K562 (cell line): ENCODE data around the gene USP32. TPM values are rescaled to one million over a fixed set of nuclear protein-coding genes. Genes with fewer than 3 reads are reported as not detected.

Experiments used
- EP300 ChIP-seq: IDR thresholded peaks from 2 replicates; pipeline ENCODE4 v1.6.1; 2012; ENCODE audit warnings: low read length, improper control_type of control experiment
- GABPB2 ChIP-seq: fragments of 250-450 bp; sonication (Bioruptor Pico); conservative IDR thresholded peaks from 2 replicates; pipeline ENCODE4 v1.5.1; 2021; ENCODE audit warnings: mild to moderate bottlenecking
- HMBOX1 ChIP-seq: sonication (generic); IDR thresholded peaks from 2 replicates; pipeline ENCODE4 v1.6.1; 2016
- KAT2B ChIP-seq: IDR thresholded peaks from one replicate; pipeline ENCODE4 v1.6.1; 2012; ENCODE audit warnings: low read depth, mild to moderate bottlenecking, control low read depth, inconsistent platforms, low read length, moderate library complexity
- NR0B1 ChIP-seq: fragments of 450-650 bp; IDR thresholded peaks from one replicate; pipeline ENCODE4 v1.6.1; 2018; ENCODE audit warnings: mild to moderate bottlenecking, moderate library complexity; ENCODE audit not compliant: partially characterized antibody
- NR2F6 ChIP-seq: fragments of 450-650 bp; formaldehyde crosslinking; IDR thresholded peaks from 2 replicates; pipeline ENCODE4 v1.4.0; 2020; ENCODE audit warnings: mild to moderate bottlenecking
- TAF15 ChIP-seq: fragments of 200-400 bp; formaldehyde crosslinking; IDR thresholded peaks from 2 replicates; pipeline ENCODE4 v1.6.1; 2017; ENCODE audit warnings: mild to moderate bottlenecking, low read depth, low read length, moderate library complexity
- TBP ChIP-seq: optimal IDR thresholded peaks from 2 replicates; pipeline ENCODE3; 2011; ENCODE audit warnings: low read depth, low read length, improper control_type of control experiment
- THRAP3 ChIP-seq: fragments of 450-650 bp; IDR thresholded peaks from 2 replicates; pipeline ENCODE4 v1.6.1; 2016; ENCODE audit warnings: mild to moderate bottlenecking, inconsistent platforms, borderline replicate concordance
- YY1 ChIP-seq, 3 experiments: IDR thresholded peaks; 2 replicates each; pipeline ENCODE4 v1.6.1; 2011; ENCODE audit warnings: low read length in 2 of 3, mild to moderate bottlenecking in 2 of 3, moderate library complexity in 2 of 3, borderline replicate concordance in 1 of 3, control low read depth in 1 of 3, low read depth in 1 of 3; ENCODE audit not compliant: insufficient read depth in 3 of 3, insufficient replicate concordance in 2 of 3, control insufficient read depth in 1 of 3, insufficient read length in 1 of 3; ENCODE audit errors: extremely low read depth in 1 of 3
- ZBTB11 ChIP-seq, 3 experiments: fragments of 200-800 bp in 1 of 3; fragments of 250-450 bp in 1 of 3; fragments of 450-650 bp in 1 of 3; sonication (Bioruptor Pico) in 1 of 3; sonication (Bioruptor generic) in 1 of 3; formaldehyde crosslinking in 1 of 3; IDR thresholded peaks; 2 replicates each; pipeline versions ENCODE4 v1.6.1 to v1.8.0; 2016 to 2022; ENCODE audit warnings: mild to moderate bottlenecking in 2 of 3, missing genetic modification characterization in 2 of 3, missing compliant biosample characterization in 1 of 3, moderate library complexity in 1 of 3
- ZNF407 ChIP-seq: fragments of 450-650 bp; IDR thresholded peaks from 2 replicates; pipeline ENCODE4 v1.6.1; 2016; ENCODE audit warnings: low read depth
- ZNF431 ChIP-seq: sonication (generic); formaldehyde crosslinking; IDR thresholded peaks from 2 replicates; pipeline ENCODE4 v1.8.0; 2022; ENCODE audit warnings: mild to moderate bottlenecking, missing genetic modification reagents
- polyA plus RNA-seq, 8 experiments: library from polyadenylated mRNA; depleted of rRNA in 4 of 8; stranded (reverse) in 5 of 8; unstranded in 3 of 8; fragments of >200 nt; fragmentation: Nextera tagmentation in 2 of 8; fragmentation: Illumina TruSeq in 1 of 8; extraction: Ambion mirVana in 2 of 8; extraction: Trizol in 1 of 8; gene quantifications; 2 replicates each; pipeline versions ENCODE4 v1.2.1 to v1.2.3, GENCODE V29; 2011 to 2014; ENCODE audit warnings: inconsistent platforms in 1 of 8, missing spikeins in 1 of 8
- total RNA-seq, 7 experiments: library from RNA; depleted of rRNA in 6 of 7; stranded (reverse); fragments of >200 nt in 6 of 7; fragmentation: Illumina TruSeq in 2 of 7; extraction: Trizol in 2 of 7; gene quantifications; 2 replicates each; pipeline versions ENCODE4 v1.2.1 to v1.2.3, GENCODE V29; 2011 to 2021; ENCODE audit warnings: low replicate concordance in 1 of 7

USP32 gene
- total and polyA plus RNA-seq, 9 of the 15 experiments (the other 6 are each of a cell fraction or from before 2014, with no cell fraction given), result 18.0 to 69.3 (median 47.1) TPM

- no peak for TF ChIP-seq THRAP3
- peak; percentile 79 for TF ChIP-seq HMBOX1
- TF ChIP-seq EP300, result peak; percentile 29; the same call in 1 of the 2 replicates
- TF ChIP-seq ZBTB11 (CRISPR knock-in tag; IDR thresholded peaks at IDR 0.05), result peak in 1 of 3 experiments; percentile 41; a peak in 1 of 6 replicates
- TF ChIP-seq TAF15, result no peak
- peak in 1 of 3 experiments; percentile 41 for TF ChIP-seq YY1 (IDR thresholded peaks at IDR 0.05; ENCODE audit: borderline replicate concordance in 1 of 3, control insufficient read depth in 1 of 3, extremely low read depth in 1 of 3, insufficient read depth in 3 of 3, insufficient read length in 1 of 3, insufficient replicate concordance in 2 of 3, low read depth in 1 of 3, low read length in 2 of 3)
- TF ChIP-seq TBP, result peak; percentile 30
- TF ChIP-seq NR0B1, result no peak
- no peak for TF ChIP-seq ZNF407
- no peak for TF ChIP-seq ZNF431 (CRISPR knock-in tag)
- TF ChIP-seq KAT2B, result no peak
- no peak for TF ChIP-seq GABPB2 (CRISPR knock-in tag)
- TF ChIP-seq NR2F6 (CRISPR knock-in tag), result no peak
These were observed 1.7 kb downstream of the USP32 start (continued) for GRCh38 chr17:60390186-60390585.
